GM19240 (cell line): ENCODE results near the gene LYRM2.
"Not testable (repeated sequence)": the region's sequence is repeated elsewhere in the genome, so short reads cannot be mapped to it uniquely, and the experiment has no call there.

Experiments used
- DNase-seq: peaks from one replicate; pipeline ENCODE4 v3.0.0; 2011; ENCODE audit warnings: low spot score; ENCODE audit not compliant: insufficient read length

Gene LYRM2

GRCh38 chr6:89649682-89650081 is 11.1 kb upstream of the LYRM2 start:
- DNase-seq: no peak

GRCh38 chr6:89644864-89645263 is 6.3 kb upstream of the LYRM2 start:
- no peak for DNase-seq

DNA sequence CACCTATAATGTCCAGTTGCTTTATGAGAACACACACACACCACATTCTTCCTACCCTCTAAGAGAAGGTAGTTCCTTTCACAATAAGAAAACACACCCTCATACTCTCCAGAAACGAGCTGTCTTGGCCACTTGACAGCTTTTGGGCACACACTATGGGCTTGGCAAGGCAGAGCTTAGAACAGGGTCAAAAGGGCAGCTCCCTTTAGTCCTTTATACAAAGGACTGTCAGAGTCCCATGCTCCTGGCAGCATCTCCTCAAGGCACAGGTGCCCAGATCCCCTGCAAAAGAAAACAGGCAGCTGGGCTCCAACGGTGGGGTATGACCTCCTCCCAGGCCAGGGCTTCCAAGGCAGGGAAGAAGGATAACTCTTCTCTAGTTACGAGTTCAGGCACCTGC is 4.9 kb upstream of the LYRM2 start:
- DNase-seq: no peak

- no peak for DNase-seq
Measured at GRCh38 chr6:89642956-89643355, 4.4 kb upstream of the LYRM2 start.

- not testable (repeated sequence) for DNase-seq
Measured at GRCh38 chr6:89641581-89641980, 3.0 kb upstream of the LYRM2 start.

GRCh38 chr6:89640804-89641203 is 2.3 kb upstream of the LYRM2 start:
- no peak for DNase-seq

- no peak for DNase-seq
Measured at GRCh38 chr6:89637960-89638319, 607 bp downstream of the LYRM2 start.

- DNase-seq: not testable (repeated sequence)
Measured at GRCh38 chr6:89636412-89636811, 2.1 kb downstream of the LYRM2 start.

GRCh38 chr6:89630488-89630887 is 8.1 kb downstream of the LYRM2 start:
- no peak for DNase-seq

DNA sequence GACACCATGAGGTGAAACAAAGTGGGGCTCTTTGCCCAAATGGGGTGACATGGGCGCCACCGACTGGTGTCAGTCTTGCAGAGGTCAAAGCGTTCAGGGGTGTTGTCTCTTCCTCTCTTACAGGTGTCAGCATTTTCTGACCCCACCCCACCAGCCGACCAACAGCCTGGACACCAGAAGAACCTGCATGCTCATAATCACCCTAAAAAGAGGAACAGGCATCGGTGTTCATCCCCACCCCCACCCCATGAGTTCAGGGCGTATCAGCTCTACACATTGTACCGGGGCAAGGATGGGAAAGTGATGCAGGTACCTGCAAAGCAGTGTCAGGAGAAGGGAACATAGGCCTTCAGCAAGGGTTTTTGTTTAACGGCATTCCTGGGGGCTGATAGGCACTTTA is 14.8 kb downstream of the LYRM2 start:
- DNase-seq: no peak

DNA sequence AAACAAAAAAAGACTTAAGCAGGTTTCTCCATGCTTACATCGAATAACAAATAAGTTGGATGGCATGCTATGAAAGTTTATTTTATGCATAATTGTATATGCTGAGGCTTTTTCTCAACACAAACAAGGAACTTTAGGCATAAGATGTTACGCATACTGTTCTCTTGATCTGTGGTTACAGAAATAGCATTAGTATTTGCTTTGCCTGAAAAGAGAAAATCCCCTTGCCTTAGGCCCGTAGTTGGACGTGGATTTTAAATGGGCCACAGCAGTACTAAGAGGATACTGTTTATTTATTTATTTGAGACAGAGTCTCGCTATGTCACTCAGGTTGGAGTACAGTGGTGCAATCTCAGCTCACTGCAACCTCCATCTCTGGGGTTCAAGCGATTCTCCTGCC is 19.0 kb downstream of the LYRM2 start:
- no peak for DNase-seq

GRCh38 chr6:89618026-89618425 is 20.5 kb downstream of the LYRM2 start:
- no peak for DNase-seq

- DNase-seq: no peak
Measured at GRCh38 chr6:89616531-89616930, 22.0 kb downstream of the LYRM2 start.

DNA sequence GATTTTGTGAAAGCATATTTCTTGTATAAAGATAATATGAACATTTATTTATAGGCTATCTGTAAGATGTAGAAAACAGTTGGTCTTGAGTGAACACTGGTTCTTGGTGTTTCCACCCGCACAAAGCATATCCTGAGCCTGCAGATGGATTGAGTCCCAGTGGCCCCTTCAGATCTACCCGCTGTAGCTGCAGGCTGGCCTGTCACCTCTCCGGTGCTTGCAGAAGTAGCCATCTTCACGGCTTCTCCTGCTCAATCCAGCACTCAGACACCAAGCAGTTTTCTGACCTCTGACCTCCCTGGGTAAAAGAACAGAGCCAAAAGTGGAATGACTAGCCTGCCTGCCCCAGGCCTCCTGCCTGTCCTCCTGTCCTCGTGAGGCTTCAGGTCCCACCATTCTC is 22.7 kb downstream of the LYRM2 start:
- DNase-seq: no peak

DNA sequence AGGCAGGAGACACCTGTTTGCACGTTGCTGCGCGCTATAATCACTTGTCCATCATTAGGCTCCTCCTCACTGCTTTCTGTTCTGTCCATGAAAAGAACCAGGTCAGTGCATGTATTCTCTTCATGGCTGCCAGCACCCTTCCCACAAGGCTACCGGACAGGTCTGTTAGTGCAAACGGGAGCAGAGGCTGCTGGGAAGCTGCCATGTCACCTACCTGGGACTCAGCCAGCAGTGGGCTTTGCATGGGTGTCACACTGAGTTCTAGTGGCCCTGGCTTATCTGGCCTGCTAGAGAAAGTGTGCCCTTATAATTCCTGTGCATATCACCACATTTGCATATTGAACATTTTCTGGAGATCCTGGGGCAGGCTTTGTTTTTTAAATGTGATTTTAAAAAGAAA is 24.8 kb downstream of the LYRM2 start:
- no peak for DNase-seq

GRCh38 chr6:89612121-89612520 is 26.4 kb downstream of the LYRM2 start:
- no peak for DNase-seq

- DNase-seq: no peak
Measured at GRCh38 chr6:89611666-89612065, 26.9 kb downstream of the LYRM2 start.

DNA sequence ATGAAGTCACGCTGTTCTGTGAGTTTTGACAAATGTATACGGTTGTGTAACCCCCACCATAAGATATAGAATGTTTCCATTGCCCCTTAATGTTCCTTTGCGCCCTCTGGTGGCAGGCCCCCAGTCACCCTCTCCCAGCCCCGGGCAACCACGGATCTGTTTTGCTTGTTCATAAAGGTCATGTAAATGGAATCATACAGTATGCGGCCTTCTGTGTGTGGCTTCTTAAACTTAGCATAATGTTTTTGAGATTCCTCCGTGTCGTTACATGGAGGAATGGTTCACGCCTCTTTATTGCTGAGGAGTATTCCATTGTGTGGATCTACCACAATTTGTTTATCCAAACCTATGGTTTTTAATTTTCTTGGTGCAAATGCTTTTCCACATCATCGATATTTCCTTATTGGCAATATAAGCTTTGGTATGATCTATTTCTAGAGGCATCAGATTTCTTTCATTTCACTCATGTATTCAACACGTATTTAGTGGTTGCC is 28.4 kb downstream of the LYRM2 start:
- peak; percentile 51 for DNase-seq

- no peak for DNase-seq
Measured at GRCh38 chr6:89605861-89606260, 32.7 kb downstream of the LYRM2 start.

- no peak for DNase-seq
Measured at GRCh38 chr6:89604653-89605052, 33.9 kb downstream of the LYRM2 start.

- DNase-seq: no peak
Measured at GRCh38 chr6:89602166-89602565, 36.4 kb downstream of the LYRM2 start.

GRCh38 chr6:89599727-89600126 is 38.8 kb downstream of the LYRM2 start:
- no peak for DNase-seq

GRCh38 chr6:89597988-89598387 is 40.6 kb downstream of the LYRM2 start:
- DNase-seq: no peak

- DNase-seq: no peak
Measured at GRCh38 chr6:89597372-89597771, 41.2 kb downstream of the LYRM2 start.
